KMS-11 (cell line): ENCODE measurements around the gene PDCL3.

Experiments used
- H2AFZ ChIP-seq: fragments of 200-600 bp; sonication (generic); 2 replicates; pipeline ENCODE4 v1.6.1; 2016; ENCODE audit warnings: antibody characterized with exemption, mixed run types, low read depth
- H3K27ac ChIP-seq: fragments of 200-600 bp; sonication (generic); 2 replicates; pipeline ENCODE4 v1.6.1; 2016; ENCODE audit warnings: mild to moderate bottlenecking, mixed run types
- H3K27me3 ChIP-seq: fragments of 200-600 bp; sonication (generic); 2 replicates; pipeline ENCODE4 v1.6.1; 2017; ENCODE audit warnings: mild to moderate bottlenecking, low read depth, mixed run types, moderate library complexity; ENCODE audit not compliant: insufficient read depth
- H3K36me3 ChIP-seq: fragments of 200-600 bp; sonication (generic); 2 replicates; pipeline ENCODE4 v1.6.1; 2017; ENCODE audit warnings: mild to moderate bottlenecking, mixed run types; ENCODE audit not compliant: insufficient read depth
- H3K4me1 ChIP-seq: fragments of 200-600 bp; sonication (generic); 2 replicates; pipeline ENCODE4 v1.6.1; 2016; ENCODE audit warnings: mild to moderate bottlenecking, low read depth, mixed run types; ENCODE audit not compliant: poor library complexity, severe bottlenecking
- H3K4me2 ChIP-seq: fragments of 200-600 bp; sonication (generic); 2 replicates; pipeline ENCODE4 v1.7.0; 2016; ENCODE audit warnings: mild to moderate bottlenecking, mixed run types
- H3K4me3 ChIP-seq: fragments of 200-600 bp; sonication (generic); IDR thresholded peaks from 2 replicates; pipeline ENCODE4 v1.6.1; 2017; ENCODE audit warnings: low read depth, low read length, mixed read lengths; ENCODE audit not compliant: insufficient read depth
- H3K79me2 ChIP-seq: fragments of 200-600 bp; sonication (generic); 2 replicates; pipeline ENCODE4 v1.6.1; 2016; ENCODE audit warnings: low read depth, mixed run types; ENCODE audit not compliant: insufficient read depth
- H3K9ac ChIP-seq: fragments of 200-600 bp; sonication (generic); 2 replicates; pipeline ENCODE4 v1.6.1; 2016; ENCODE audit warnings: mild to moderate bottlenecking, mixed run types
- H4K20me1 ChIP-seq: fragments of 200-600 bp; sonication (generic); 2 replicates; pipeline ENCODE4 v1.6.1; 2016; ENCODE audit warnings: mild to moderate bottlenecking, mixed run types; ENCODE audit not compliant: insufficient read depth
- CTCF ChIP-seq: fragments of 200-600 bp; sonication (generic); conservative IDR thresholded peaks from 2 replicates; pipeline ENCODE4 v1.6.1; 2017; ENCODE audit warnings: low read depth, mild to moderate bottlenecking, antibody characterized with exemption, low read length, moderate library complexity, mixed read lengths

Gene PDCL3

GRCh38 chr2:100601661-100602060 is 38.9 kb downstream of the PDCL3 start:
- H3K4me1 ChIP-seq: no peaks in the 10 kb centered on the region
- no peak overlapping the region for H3K4me3 ChIP-seq
- H4K20me1 ChIP-seq: no peaks in the 10 kb centered on the region
- no peaks in the 10 kb centered on the region for H3K36me3 ChIP-seq
- no peak for TF ChIP-seq CTCF
- H3K27ac ChIP-seq: no peak overlapping the region
- no peaks in the 10 kb centered on the region for H3K79me2 ChIP-seq
- H3K27me3 ChIP-seq: no peaks in the 10 kb centered on the region
- no peak overlapping the region for H3K4me2 ChIP-seq
- H2AFZ ChIP-seq: no peak overlapping the region
- no peak overlapping the region for H3K9ac ChIP-seq

GRCh38 chr2:100603414-100603813 is 40.6 kb downstream of the PDCL3 start:
- H3K4me3 ChIP-seq: no peak overlapping the region
- H3K79me2 ChIP-seq: no peaks in the 10 kb centered on the region
- no peak overlapping the region for H3K27ac ChIP-seq
- no peaks in the 10 kb centered on the region for H4K20me1 ChIP-seq
- H3K4me2 ChIP-seq: no peak overlapping the region
- no peaks in the 10 kb centered on the region for H3K36me3 ChIP-seq
- H2AFZ ChIP-seq: no peak overlapping the region
- TF ChIP-seq CTCF: no peak
- H3K27me3 ChIP-seq: no peaks in the 10 kb centered on the region
- H3K9ac ChIP-seq: no peak overlapping the region
- H3K4me1 ChIP-seq: no peaks in the 10 kb centered on the region

GRCh38 chr2:100603948-100604633 is 41.3 kb downstream of the PDCL3 start:
- Histone ChIP-seq H4K20me1 (no peaks in the 10 kb centered on the region), H3K27me3 (no peaks in the 10 kb centered on the region), H3K79me2 (no peaks in the 10 kb centered on the region), H3K36me3 (no peaks in the 10 kb centered on the region), H3K4me1 (no peaks in the 10 kb centered on the region), H3K27ac (no peak overlapping the region), H2AFZ (no peak overlapping the region), H3K4me2 (no peak overlapping the region), H3K9ac (no peak overlapping the region), H3K4me3 (no peak overlapping the region)
- TF ChIP-seq CTCF: no peak

- Histone ChIP-seq H3K36me3 (no peaks in the 10 kb centered on the region), H3K4me3 (no peak overlapping the region), H3K4me2 (no peak overlapping the region), H3K9ac (no peak overlapping the region), H2AFZ (no peak overlapping the region), H4K20me1 (no peaks in the 10 kb centered on the region), H3K79me2 (no peaks in the 10 kb centered on the region), H3K4me1 (no peaks in the 10 kb centered on the region), H3K27ac (no peak overlapping the region), H3K27me3 (no peaks in the 10 kb centered on the region)
- TF ChIP-seq CTCF: no peak
Observed at GRCh38 chr2:100606332-100606725, 43.5 kb downstream of the PDCL3 start.
